Measurements from ENCODE around the gene EFTUD2. TPM values are rescaled to one million over a fixed set of nuclear protein-coding genes. Genes with fewer than 3 reads are reported as not detected.

Gene EFTUD2
- total and polyA plus RNA-seq, 4 donors: 19.8 to 84.3 (median 33.3) TPM

DNA sequence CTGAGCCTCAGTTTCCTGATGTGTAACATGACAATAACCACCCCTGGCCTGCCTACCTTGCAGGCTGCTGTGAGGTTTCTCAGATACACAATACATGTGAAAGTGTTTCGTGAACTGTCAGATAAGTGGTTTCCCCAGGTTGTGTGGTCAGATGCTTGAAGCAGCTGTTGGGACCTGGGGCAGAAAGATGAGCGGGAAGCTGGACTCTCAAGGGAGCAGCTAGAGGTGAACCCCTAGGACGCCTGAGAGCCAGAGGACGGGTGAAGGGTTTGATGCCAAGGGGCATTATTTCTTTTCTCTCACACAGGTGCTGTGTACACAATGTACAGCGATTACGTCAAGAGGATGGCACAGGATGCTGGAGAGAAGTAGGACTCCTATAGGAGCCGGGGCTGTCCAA is 49.2 kb downstream of the EFTUD2 start:
- H3K9me3 ChIP-seq (ENCODE audit: control insufficient read depth in 4 of 4, low read length in 3 of 4): no peaks in the 10 kb centered on the region
- no peaks in the 10 kb centered on the region for H3K27me3 ChIP-seq (ENCODE audit: control insufficient read depth in 4 of 4, insufficient read depth in 4 of 4, low read length in 3 of 4)
- H3K4me1 ChIP-seq (ENCODE audit: control insufficient read depth in 4 of 4, insufficient read depth in 4 of 4, low read length in 3 of 4): no peaks in the 10 kb centered on the region
- no peak overlapping the region for H3K27ac ChIP-seq (ENCODE audit: low read depth in 1 of 2, low read length in 2 of 2)
- DNase-seq (ENCODE audit: low spot score): no peak
- TF ChIP-seq TAF1 (conservative IDR thresholded peaks at IDR 0.05) (no peak), SP1 (IDR thresholded peaks at IDR 0.05) (no peak), RXRA (IDR thresholded peaks at IDR 0.05) (no peak), FOXA1 (IDR thresholded peaks at IDR 0.05) (no peak), NR2F2 (IDR thresholded peaks at IDR 0.05) (no peak), EGR1 (IDR thresholded peaks at IDR 0.05; ENCODE audit: low read depth in 2 of 2) (no peak), HNF4A (conservative IDR thresholded peaks at IDR 0.05) (no peak), YY1 (IDR thresholded peaks at IDR 0.05) (no peak), GABPA (IDR thresholded peaks at IDR 0.05 in 1 of 2, conservative IDR thresholded peaks at IDR 0.05 in 1 of 2) (no peak)
- no peak overlapping the region for H3K4me3 ChIP-seq (ENCODE audit: low read depth in 1 of 3, low read length in 3 of 3)
- peaks cover 11 to 52% (median 42%) of the 10 kb centered on the region in 4 donors for H3K36me3 ChIP-seq (ENCODE audit: control insufficient read depth in 4 of 4, insufficient read depth in 3 of 4, low read depth in 1 of 4, low read length in 3 of 4)
- 92% methylated on average over 7 of the region's 7 CpGs for WGBS
- H3K9ac ChIP-seq (ENCODE audit: low read depth in 1 of 2, low read length in 2 of 2): no peak overlapping the region

DNA sequence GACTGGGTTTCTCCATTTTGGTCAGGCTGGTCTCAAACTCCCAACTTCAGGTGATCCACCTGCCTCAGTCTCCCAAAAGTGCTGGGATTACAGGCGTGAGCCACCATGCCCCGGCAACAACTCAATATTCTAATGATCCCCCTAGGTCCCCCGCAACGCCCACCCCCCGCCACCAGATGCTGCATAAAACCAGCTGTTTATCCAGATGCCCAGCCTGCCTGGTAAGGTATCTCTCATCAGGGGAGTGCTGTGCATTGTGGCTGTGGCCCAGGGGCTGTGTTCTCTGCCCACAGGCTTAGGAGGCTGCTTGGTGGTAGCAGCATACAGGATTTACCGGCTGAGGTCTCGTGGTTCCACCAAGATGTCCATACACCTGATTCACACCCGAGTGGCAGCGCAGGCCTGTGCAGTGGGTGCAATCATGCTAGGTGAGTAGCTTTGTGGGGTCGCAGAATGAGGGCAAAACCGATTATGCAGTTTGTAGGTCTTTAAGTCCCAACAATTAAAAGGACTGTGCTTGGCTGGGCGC is 50.2 kb downstream of the EFTUD2 start:
- Histone ChIP-seq H3K9ac (ENCODE audit: low read depth in 1 of 2, low read length in 2 of 2) (no peak overlapping the region), H3K36me3 (ENCODE audit: control insufficient read depth in 4 of 4, insufficient read depth in 3 of 4, low read depth in 1 of 4, low read length in 3 of 4) (peaks cover 11 to 42% (median 32%) of the 10 kb centered on the region in 4 donors)

More for the DNA sequence above, 50.2 kb downstream of the EFTUD2 start:
- no peaks in the 10 kb centered on the region for H3K4me1 ChIP-seq (ENCODE audit: control insufficient read depth in 4 of 4, insufficient read depth in 4 of 4, low read length in 3 of 4)
- H3K4me3 ChIP-seq (ENCODE audit: low read depth in 1 of 3, low read length in 3 of 3): no peak overlapping the region
- WGBS: 95% methylated on average over 12 of the region's 12 CpGs
- no peaks in the 10 kb centered on the region for H3K27me3 ChIP-seq (ENCODE audit: control insufficient read depth in 4 of 4, insufficient read depth in 4 of 4, low read length in 3 of 4)
- no peaks in the 10 kb centered on the region for H3K9me3 ChIP-seq (ENCODE audit: control insufficient read depth in 4 of 4, low read length in 3 of 4)
- DNase-seq (ENCODE audit: low spot score): no peak
- TF ChIP-seq REST (IDR thresholded peaks at IDR 0.05) (no peak), GABPA (IDR thresholded peaks at IDR 0.05 in 1 of 2, conservative IDR thresholded peaks at IDR 0.05 in 1 of 2) (no peak), HNF4G (IDR thresholded peaks at IDR 0.05) (no peak), JUND (IDR thresholded peaks at IDR 0.05) (no peak)
- H3K27ac ChIP-seq (ENCODE audit: low read depth in 1 of 2, low read length in 2 of 2): no peak overlapping the region

All from liver (tissue), 9 donors.